ENCODE data around the gene DHX16.
"Not testable (repeated sequence)": the region's sequence is repeated elsewhere in the genome, so short reads cannot be mapped to it uniquely, and the experiment has no call there.

DHX16 gene

DNA sequence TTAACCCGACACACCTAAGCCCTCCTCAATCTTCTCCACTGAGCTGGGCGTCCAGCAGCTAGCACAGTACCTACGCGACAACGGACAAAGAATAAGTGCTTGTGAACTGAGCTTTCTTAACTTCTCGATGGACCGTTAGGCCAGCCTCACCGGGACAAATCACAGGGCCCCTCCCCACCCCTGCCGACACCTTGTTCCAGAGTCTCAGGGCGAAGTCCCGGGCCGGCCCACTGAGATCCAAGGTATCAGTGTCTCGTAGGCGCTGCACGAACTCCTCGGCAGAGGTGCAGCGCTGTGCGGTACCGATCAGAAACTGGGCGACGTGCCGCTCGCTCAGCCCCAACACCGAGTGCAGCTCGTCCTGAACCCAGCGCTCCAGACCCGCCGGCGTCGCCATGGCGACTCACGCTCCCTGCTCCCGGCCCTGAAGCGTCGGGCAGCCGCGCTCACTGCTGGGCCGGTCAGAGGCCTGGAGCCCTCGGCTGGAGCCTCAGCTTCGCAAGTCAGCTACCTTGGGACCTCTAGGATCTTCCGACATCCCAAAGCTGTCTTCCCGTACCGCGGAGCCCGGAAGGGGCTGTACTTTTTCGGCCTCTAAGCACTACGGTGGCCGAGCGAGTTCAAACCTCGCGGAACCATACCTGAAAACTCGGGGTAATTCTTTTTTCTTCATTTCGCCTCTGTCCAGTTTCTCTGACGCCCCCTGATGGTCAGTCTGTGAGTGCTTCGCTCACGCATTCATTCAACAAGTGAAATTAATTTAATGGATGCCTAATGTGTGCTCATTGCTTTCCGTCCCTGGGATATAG is at the start of gene DHX16:
Gene DHX16, minus strand, starts transcription at position 562 of the 809 bp plus-strand sequence. Its CDS starts 165 bp downstream, at position 397.
- peak; percentile 92 for DNase-seq

DNA sequence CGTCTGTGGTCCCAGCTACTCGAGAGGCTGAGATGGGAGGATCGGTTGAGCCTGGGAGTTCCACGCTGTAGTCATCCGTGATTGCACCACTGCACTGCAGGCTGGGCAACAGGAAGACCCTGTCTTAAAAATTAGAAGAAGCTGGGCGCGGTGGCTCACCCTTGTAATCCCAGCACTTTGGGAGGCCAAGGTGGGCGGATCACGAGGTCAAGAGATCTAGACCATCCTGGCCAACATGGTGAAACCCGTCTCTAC is 49.1 kb upstream of the DHX16 start:
- not testable (repeated sequence) for DNase-seq

DNA sequence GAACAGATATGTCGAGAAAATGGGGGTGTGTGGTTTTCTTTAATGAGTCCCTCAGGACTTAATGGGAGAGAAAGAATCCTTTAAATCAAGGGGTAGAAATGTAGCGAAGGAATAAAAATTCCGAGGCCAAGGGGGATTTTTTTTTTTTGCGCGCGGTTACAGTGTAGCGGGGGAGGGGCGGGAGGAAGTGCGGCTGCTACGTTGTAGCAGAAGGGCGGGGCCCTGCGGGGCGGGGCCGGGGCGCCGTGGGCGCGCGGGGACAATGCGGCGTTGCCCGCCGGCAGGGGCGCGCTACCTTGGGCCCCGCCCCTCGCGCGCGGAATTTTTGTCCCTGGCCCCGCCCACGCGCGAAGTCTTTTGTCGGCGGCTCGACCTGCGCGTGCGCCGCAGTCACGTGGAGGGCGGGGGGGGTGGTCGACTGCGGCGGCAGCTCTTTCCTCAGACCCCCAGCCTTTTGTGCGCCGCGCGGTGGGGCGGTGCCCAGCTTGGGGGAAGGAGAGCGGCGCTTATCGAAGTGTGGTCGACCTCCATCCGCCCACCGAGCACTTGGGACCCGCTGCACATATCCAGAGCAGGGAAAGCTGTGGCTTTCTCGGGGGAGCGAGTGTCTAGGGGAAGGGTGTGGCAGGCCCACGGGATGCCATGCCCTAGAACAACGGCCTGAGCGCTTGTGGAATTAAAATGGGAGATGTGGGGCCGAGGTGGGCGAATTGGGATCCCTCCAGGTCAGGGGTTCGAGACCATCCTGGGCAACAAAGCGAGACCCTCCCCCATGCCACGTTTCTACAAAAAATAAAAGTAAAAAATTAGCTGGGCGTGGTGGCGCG is 48.6 kb upstream of the DHX16 start:
- DNase-seq: peak; percentile 95

DNA sequence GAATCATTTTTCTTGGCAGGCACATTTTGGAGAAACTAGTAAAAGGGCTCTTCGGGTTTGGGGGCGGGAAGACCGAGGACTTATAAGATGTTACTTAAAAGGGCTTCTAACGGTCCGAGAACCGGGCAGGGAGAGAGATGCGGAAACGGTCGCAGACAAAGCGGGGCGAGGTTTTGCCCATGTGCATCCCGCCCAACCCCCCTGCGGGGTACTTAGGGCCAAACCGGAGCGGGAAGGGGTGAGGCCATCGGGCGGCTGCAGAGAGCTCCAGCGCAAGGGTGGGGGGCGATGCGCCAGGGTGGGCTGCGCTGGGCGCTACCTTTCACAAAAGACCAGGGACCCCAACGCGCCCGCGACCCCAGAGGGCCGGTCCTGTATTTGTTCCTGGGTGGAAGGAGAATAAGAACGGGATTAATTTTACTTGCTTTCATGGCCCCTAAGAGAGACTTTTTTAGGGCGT is 48.0 kb upstream of the DHX16 start:
- DNase-seq: peak; percentile 59

DNA sequence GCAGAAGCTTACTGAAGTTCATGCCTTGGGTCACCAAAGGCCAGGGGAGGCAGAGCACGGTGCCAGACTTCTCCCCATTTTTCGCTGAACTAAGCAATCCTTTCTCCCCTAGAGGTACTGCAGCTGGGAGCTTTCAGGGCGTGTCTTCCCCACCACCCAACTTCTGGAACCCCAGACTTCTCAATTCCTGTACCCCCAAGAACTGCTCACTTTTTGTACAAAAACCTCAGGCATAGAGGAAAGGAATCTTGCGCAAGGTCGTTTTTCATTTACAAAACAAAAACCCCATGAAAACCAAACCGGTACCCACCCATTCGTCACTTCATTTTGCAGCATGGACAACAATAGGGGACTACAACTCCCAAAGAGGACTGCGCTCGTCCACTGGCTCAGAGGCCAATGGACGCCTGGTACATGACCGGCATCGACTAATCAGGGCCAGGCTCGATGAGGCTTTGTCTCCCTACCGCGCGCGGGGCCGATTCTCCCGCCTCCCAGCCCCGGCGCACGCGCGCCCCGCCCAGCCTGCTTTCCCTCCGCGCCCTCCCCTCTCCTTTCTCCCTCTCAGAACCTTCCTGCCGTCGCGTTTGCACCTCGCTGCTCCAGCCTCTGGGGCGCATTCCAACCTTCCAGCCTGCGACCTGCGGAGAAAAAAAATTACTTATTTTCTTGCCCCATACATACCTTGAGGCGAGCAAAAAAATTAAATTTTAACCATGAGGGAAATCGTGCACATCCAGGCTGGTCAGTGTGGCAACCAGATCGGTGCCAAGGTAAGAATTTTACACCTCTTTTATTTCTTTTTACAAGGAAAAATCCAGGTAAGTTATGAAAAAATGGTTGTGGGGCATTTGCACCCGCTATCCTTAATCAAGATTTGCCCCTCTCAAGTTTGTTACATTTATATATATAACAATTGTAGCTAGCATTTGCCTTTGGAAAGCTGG is 47.3 kb upstream of the DHX16 start, which contains the start of gene TUBB:
Gene TUBB, plus strand, starts transcription at position 562 of the 947 bp plus-strand sequence. Its CDS starts 155 bp downstream, at position 717.
- peak; percentile 94 for DNase-seq

DNA sequence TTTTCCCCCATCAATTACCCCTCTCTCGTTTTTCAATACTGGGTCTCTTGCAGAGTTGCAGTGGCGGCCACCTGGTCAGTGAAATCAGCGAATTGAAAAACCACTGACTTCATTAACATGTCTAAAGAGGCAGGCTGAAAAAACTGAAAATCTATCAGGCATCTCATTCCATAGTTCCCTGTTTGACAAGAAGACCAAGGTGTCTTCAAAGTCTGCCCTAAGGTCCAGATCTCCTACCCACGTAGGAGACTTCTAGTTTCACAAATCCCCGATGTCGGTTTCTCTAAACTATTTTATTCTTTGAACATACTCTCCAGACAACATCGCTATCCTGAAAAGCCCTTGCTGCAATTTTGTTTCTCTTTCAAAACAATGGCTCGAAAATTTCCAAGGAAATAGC is 46.5 kb upstream of the DHX16 start:
- DNase-seq: no peak

DNA sequence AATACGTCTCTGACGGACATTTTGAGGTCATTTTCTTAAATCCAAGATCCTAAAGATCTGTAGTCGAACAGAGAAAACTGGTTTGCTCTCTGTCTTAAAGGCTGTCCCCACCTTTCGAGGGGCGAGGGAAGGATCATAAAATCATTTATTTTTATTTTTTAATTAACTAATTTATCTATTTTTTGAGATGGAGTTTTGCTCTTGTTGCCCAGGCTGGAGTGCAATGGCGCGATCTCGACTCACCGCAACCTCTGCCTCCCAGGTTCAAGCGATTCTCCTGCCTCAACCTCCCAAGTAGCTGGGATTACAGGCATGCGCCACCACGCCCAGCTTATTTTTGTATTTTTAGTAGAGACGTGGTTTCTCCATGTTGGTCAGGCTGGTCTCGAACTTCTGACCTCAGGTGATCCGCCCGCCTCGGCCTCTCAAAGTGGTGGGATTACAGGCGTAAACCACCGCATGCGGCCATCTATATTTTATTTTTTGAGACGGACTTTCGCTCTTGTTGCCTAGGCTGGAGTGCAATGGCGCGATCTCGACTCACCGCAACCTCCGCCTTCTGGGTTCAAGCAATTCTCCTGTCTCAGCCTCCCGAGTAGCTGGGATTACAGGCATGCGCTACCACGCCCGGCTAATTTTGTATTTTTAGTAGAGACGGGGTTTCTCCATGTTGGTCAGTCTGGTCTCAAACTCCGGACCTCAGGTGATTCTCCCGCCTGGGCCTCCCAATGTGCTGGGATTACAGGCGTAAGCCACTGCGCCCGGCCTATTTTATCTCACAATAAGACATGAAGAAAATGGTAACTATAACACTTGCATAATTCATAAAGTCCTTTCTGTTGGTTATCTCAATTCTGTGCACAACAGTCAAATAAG is 45.3 kb upstream of the DHX16 start:
- DNase-seq: not testable (repeated sequence)

DNA sequence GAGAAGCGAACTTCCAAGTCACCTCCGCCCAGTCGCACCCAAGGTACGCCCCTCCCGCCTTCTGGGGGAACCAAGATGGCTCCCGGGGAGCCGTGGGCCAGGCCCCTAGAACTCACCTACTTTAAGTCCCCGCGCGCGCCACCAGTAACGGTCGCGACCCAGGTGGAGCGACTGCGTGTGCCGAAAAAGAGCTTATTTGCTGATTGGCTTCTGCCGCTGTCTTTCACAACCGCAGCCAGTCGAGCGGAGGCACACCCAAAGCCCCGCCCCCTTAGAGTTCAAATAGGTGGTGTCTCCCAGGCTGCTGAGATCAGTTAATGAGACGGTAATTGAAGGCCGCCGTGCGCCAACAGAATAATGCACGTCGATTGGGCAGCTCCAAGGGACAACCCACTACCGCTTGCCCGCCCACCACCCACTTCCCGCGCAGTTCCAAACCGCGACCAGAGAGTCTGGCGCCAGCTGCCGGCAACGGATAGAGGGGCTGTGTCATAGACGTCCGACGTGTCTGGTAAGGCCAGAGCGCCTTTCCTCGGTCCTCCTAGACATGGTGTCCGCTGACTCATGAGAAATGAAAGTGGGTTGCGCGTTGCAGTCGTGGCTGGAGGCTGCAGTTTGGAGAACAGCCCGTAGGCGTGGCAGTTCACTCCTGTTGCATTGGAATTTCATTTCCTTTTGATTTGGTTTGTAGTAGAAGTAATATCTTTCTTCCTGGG is 44.5 kb upstream of the DHX16 start, which contains the start of gene MDC1:
Gene MDC1, minus strand, starts transcription at position 153 of the 716 bp plus-strand sequence. CDS start 2,106 bp downstream, outside the sequence.
- peak; percentile 99 for DNase-seq

DNA sequence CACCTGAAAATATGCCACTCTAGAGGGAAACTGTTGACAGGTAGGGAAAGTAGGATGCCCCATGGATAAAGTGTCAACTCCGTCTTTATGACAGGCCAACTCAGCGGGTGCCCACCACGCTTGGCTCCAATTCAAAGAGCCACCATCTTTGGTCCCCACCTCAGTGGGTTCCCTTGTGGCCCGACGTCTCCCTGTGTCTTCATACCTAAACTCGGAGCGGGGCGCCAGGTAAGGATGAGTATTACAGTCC is 44.0 kb upstream of the DHX16 start:
- DNase-seq: no peak

DNA sequence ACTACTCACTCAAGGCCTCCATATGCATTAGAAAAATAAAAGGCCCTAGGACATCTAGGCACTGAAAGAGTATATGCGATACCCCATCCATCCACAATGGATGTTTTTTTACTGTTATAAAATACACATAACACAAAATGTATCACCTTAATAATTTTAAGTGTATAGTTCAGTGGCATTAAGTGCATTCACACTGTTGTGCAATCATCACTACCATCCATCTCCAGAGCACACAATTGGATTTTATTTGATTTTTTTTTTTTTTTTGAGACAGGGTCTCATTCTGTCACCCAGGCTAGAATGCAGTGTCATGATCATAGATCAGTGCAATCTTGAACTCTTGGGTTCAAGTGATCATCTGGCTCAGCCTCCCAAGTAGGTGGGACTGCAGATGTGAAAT is 41.5 kb upstream of the DHX16 start:
- DNase-seq: no peak

DNA sequence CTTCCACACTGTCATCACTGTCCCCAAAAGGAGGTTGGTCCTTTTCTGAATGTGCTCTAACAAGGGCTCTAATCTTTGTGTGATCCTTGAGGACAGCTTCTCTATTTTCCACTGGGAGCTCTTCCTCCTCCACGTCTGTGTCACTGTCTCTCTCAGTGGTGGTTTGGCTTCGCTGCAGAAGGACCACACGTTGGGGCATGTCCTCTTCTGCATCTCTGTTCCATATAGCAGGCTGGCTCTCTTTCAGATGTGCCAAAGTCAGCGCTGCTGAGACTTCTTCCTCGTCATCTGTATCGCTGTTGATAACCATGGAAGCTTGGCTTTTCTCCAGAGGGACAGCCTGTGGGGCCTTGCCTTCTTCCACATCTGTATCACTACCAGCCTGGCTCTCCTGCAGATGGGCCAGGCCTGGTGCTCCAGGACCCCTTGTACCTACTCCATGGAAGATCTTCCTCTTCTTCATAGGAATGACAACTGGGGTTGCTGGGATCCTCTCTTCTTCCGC is 39.7 kb upstream of the DHX16 start:
- DNase-seq: no peak

DNA sequence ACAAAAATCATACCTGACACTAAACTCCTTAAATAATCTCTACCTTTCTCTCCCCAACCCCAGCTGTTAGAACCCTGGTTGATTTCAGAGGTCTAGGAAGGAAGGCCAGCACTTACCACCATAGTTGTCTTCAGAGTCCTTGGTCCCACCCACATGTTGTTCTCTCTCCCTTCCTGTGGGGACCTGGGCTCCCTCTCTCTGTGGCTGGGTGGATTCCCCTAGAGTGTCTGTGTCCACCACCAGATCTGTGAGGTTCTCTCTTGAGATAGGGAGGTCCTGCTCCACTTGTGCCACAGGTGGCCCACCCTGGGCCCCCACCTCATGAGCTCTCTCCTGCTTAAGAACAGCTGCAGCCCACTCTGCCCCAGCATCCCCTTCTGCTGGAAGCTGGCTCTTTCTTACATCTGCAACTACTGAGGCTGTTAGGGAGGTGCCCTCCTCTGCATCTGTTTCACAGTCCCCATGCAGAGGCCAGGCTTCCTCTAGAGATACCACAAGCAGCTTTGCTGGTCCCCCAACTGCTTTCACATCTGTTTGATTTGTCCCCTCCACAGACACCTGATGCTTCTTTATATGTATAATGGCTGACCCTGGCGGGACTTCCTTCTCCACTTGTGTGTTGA is 39.1 kb upstream of the DHX16 start:
- DNase-seq: no peak

DNA sequence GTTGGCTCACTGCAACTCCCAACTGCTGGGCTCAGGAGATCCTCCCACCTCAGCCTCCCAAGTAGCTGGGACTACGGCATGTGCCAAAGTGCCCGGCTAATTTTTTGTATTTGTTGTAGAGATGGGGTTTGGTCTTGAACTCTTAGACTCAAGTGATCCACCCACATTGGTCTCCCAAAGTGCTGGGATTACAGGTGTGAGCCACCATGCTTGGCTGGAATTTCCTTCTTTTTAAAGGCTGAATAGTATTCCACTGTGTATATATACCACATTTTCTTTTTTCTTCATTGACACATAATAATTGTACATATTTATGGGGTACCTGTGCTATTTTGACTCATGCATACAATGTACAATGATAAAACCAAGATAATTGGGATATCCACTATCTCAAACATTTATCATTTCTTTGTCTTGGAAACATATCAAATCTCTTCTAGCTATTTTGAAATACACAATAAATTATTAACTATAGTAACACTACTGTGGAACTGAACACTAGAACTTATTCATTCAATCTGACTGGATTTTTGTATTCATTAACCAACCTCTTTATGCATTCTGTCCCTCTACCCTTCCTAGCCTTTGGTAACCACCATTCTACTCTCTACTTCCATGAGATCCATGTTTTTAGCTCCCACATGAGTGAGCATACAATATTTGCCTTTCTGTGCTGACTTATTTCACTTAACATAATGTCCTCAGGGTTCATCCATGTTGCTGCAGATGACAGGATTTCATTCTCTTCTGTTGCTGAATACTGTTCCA is 36.5 kb upstream of the DHX16 start:
- no peak for DNase-seq

DNA sequence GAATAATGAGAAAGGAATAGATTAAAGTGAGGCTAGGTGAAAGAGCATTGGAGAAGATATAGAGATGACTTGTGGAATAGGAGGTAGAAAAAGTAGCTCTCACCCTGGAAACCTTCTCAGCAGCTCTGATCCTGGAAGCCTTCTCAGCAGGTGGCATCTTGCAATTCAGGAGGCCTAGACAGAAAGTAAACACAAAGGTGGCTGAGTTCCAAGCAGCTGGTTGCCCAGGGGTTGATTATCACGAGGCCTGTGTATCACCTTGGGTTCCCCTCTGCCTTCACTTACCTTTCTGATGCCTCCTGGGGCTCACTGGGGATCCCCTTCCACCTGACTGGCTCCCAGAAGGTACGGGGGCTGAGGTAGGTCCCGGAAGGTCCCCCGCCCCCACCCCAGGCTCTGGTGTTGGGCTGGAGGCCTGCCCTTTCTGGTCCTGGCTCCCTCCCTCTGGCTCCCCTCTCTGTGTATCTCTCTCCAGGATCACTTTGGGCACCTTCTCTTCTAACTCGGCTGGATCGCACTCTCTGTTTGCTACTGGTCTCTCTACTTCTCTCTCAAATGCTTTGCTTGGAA is 34.6 kb upstream of the DHX16 start:
- no peak for DNase-seq

DNA sequence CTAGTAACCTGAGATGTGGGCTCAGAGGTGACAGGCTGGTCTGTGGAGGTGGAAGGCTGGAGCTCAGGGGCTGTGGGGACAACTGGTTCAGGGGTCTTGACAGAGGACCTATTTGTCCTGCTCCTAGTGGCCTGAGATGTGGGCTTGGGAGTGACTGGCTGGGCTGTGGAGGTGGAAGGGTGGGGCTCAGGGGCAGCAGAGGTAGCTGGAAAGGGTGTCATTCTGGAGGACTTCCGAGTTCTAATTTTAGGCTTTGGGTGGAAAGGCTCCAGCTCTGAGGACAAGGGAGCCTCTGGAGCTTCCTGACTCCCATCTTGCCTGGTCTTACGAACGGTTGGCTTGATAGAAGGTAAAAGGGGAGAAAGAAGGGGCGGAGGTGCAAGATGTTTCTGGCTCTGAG is 32.8 kb upstream of the DHX16 start:
- no peak for DNase-seq

DNA sequence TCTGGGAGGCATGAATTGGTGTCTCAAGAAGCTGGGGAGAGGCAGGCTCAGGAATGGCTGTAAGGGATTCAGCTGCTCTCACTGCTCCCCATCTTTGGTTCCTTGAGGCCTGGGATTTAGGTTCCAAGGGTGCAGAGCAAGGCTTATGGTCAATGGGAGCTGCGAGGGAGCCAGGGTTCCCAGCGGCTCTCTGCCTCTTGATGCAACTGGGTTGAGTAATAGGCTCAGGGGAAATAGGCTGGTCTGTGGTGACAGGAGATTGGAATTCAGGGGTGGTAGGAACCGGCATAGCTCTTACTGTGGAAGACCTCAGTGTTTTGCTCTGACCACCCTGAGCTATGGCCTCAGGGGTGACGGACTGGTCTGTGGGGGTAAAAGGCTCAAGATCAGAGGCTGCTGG is 31.0 kb upstream of the DHX16 start:
- no peak for DNase-seq

DNA sequence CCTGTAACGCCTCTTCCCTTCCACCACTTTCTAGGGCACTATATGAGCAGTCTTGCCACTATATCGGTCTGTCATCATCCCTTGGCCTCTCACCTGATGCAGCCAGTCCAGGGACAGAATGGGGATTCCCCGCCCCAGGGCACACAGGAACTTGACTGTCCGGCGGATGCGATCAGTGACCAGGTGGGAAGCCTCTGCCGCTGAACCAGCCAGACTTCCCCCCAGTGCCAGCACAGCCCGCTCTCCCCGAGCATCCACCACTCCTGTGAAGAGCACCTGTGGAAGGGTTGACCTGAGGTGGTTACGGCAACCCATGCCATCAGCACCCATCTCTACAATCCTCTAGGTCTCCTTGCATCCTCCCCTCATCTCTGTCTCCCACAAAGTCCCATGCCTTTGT is 30.2 kb upstream of the DHX16 start:
- DNase-seq: no peak

DNA sequence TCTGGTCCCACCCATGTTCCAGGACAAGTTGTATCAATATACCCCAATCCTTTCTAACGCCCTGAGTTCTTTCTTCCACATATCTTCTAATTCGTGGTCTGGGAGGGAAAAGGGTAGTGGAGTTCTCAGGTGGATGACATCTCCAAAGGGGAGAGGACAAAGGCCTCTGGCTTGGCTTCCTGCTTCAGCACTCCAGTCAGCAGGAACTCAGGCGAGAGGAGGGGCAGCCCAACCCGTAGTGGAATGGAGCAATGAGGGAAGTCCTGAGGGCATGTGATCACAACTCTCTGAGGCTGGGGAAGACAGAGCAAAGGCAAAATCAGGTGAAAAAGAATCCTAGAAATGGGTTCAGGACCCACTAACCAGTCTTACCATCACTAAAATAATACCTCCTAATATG is 27.5 kb upstream of the DHX16 start:
- DNase-seq: no peak

DNA sequence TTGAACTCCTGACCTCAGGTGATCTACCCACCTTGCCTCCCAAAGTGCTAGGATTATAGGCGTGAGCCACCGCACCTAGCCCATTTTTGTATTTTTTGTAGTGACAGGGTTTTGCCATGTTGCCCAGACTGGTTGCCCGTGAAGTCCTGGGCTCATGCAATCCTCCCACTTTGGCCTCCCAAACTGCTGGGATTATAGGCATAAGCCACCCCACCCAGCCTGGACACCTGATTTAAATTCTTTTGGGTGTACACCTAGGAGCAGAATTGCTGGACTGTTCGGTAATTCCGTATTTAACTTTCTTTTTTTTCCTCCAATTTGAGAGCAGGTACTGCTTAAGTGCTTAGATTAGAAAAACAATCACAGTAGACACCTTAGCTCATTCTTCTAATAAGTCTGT is 23.6 kb upstream of the DHX16 start:
- DNase-seq: no peak

All from activated gamma-delta T cell treated with Interleukin-2 at 50 U/mL for 16 hours (primary cell).